GM12878 (cell line): ENCODE results near the gene GABRB2. TPM values are rescaled to one million over a fixed set of nuclear protein-coding genes. Genes with fewer than 3 reads are reported as not detected.

Experiments
- ATAC-seq: fragments of 200-7000 bp; cut with Tn5 transposase; 3 replicates; pipeline ENCODE4 v1.9.1; 2020; ENCODE audit warnings: mild to moderate bottlenecking, moderate library complexity
- BruUV-seq: library from RNA; stranded (reverse); fragments of 400-500 nt; replicated peaks from 2 replicates; lab custom pipeline; 2021; lab: Mats Ljungman, UMichigan
- CTCF ChIA-PET: fragments of 300-600 bp; sonication (Branson Sonifier 250); formaldehyde crosslinking; extraction: SDS; loops from one replicate; lab custom pipeline; 2021; ENCODE audit warnings: inconsistent platforms; lab: Yijun Ruan, JAX
- POLR2A ChIA-PET: fragments of 350-600 bp; formaldehyde crosslinking; extraction: SDS; loops from one replicate; lab custom pipeline; 2021; ENCODE audit warnings: inconsistent platforms; lab: Charles Lee
- RAD21 ChIA-PET: fragments of 300-600 bp; sonication (Branson Sonifier 250); formaldehyde crosslinking; loops from one replicate; lab custom pipeline; 2023; ENCODE audit warnings: antibody characterized with exemption; ENCODE audit not compliant: unreplicated experiment; lab: Charles Lee
- SMC1A ChIA-PET: fragments of 300-600 bp; sonication (Branson Sonifier 250); formaldehyde crosslinking; loops from one replicate; lab custom pipeline; 2023; ENCODE audit not compliant: unreplicated experiment, uncharacterized antibody; lab: Charles Lee
- DNase-seq: peaks from one replicate; pipeline ENCODE4 v3.0.0-alpha.2; 2011; ENCODE audit warnings: low read depth, low spot score
- FAIRE-seq: peaks from 3 replicates; lab custom pipeline; 2011; peaks lifted over from hg19 to GRCh38; lab: Jason Lieb, UNC
- H2AFZ ChIP-seq: 2 replicates; pipeline ENCODE4 v1.6.0; 2011; ENCODE audit warnings: low read depth, low read length, control low read depth; ENCODE audit not compliant: control insufficient read depth
- H3K27ac ChIP-seq: 2 replicates; pipeline ENCODE4 v1.5.1; 2011; ENCODE audit warnings: control low read depth; ENCODE audit not compliant: control insufficient read depth, insufficient read depth
- H3K27me3 ChIP-seq, 2 experiments: replicated peaks in 1 of 2; 2 replicates each; pipeline versions ENCODE4 v1.6.0 to v1.6.1; 2011; ENCODE audit warnings: low read length in 1 of 2; ENCODE audit not compliant: control insufficient read depth in 2 of 2, insufficient read depth in 2 of 2
- H3K36me3 ChIP-seq, 2 experiments: 2 replicates each; pipeline ENCODE4 v1.5.1; 2011; ENCODE audit warnings: low read length in 1 of 2; ENCODE audit not compliant: control insufficient read depth in 2 of 2, insufficient read depth in 2 of 2
- H3K4me1 ChIP-seq: 2 replicates; pipeline ENCODE4 v1.6.1; 2011; ENCODE audit warnings: mild to moderate bottlenecking, low read length, moderate library complexity, mixed read lengths; ENCODE audit not compliant: control insufficient read depth, insufficient read depth
- H3K4me2 ChIP-seq: 2 replicates; pipeline ENCODE4 v1.6.0; 2011; ENCODE audit warnings: control low read depth; ENCODE audit not compliant: control insufficient read depth, insufficient read depth
- H3K4me3 ChIP-seq: fragments of 200-600 bp; sonication (generic); 2 replicates; pipeline ENCODE4 v1.5.1; 2016
- H3K79me2 ChIP-seq: 2 replicates; pipeline ENCODE4 v1.6.0; 2011; ENCODE audit warnings: low read length; ENCODE audit not compliant: control insufficient read depth, insufficient read depth
- H3K9ac ChIP-seq: 2 replicates; pipeline ENCODE4 v1.8.0; 2011; ENCODE audit warnings: low read length, control low read depth, mixed read lengths; ENCODE audit not compliant: control insufficient read depth, insufficient read depth
- H3K9me3 ChIP-seq: replicated peaks from 3 replicates; pipeline ENCODE4 v1.5.1; 2011; ENCODE audit warnings: mild to moderate bottlenecking, low read length; ENCODE audit not compliant: control insufficient read depth, insufficient read depth
- H4K20me1 ChIP-seq: 2 replicates; pipeline ENCODE4 v1.6.0; 2011; ENCODE audit not compliant: control insufficient read depth, insufficient read depth
- BMI1 ChIP-seq: fragments of 450-650 bp; IDR thresholded peaks from 2 replicates; pipeline ENCODE4 v1.6.1; 2016; ENCODE audit warnings: mild to moderate bottlenecking, moderate library complexity, borderline replicate concordance
- CBX5 ChIP-seq: sonication (generic); IDR thresholded peaks from 2 replicates; pipeline ENCODE4 v1.6.1; 2016; ENCODE audit warnings: low read depth, moderate library complexity, mild to moderate bottlenecking, inconsistent platforms
- EGR1 ChIP-seq, 2 experiments: IDR thresholded peaks; 1 replicate in 1 of 2; 2 replicates in 1 of 2; pipeline ENCODE4 v1.6.1; 2011 to 2012; ENCODE audit warnings: low read depth in 2 of 2, low read length in 2 of 2, borderline replicate concordance in 1 of 2, mild to moderate bottlenecking in 1 of 2, moderate library complexity in 1 of 2
- HDGF ChIP-seq: fragments of 450-650 bp; IDR thresholded peaks from 2 replicates; pipeline ENCODE4 v1.6.1; 2016; ENCODE audit warnings: antibody characterized with exemption
- KLF5 ChIP-seq: fragments of 450-650 bp; IDR thresholded peaks from 2 replicates; pipeline ENCODE4 v1.6.1; 2014; ENCODE audit warnings: mild to moderate bottlenecking; ENCODE audit not compliant: partially characterized antibody
- MEF2B ChIP-seq: fragments of 450-650 bp; IDR thresholded peaks from 2 replicates; pipeline ENCODE4 v1.6.1; 2018; ENCODE audit warnings: mild to moderate bottlenecking, moderate library complexity; ENCODE audit not compliant: partially characterized antibody, poor library complexity, severe bottlenecking
- NR2C1 ChIP-seq: fragments of 450-650 bp; IDR thresholded peaks from 2 replicates; pipeline ENCODE4 v1.6.1; 2017; ENCODE audit warnings: antibody characterized with exemption, mild to moderate bottlenecking, moderate library complexity
- NR2C2 ChIP-seq: IDR thresholded peaks from 2 replicates; pipeline ENCODE4 v1.6.1; 2011; ENCODE audit warnings: borderline replicate concordance, low read depth; ENCODE audit not compliant: control insufficient read depth, insufficient read length
- PBX3 ChIP-seq: IDR thresholded peaks from 2 replicates; pipeline ENCODE4 v1.6.1; 2011; ENCODE audit warnings: mild to moderate bottlenecking, low read depth, low read length, moderate library complexity; ENCODE audit not compliant: insufficient replicate concordance
- SIX5 ChIP-seq: IDR thresholded peaks from 2 replicates; pipeline ENCODE4 v1.6.1; 2011; ENCODE audit warnings: mild to moderate bottlenecking, low read depth, low read length, moderate library complexity; ENCODE audit not compliant: severe bottlenecking
- SKIL ChIP-seq: fragments of 450-650 bp; IDR thresholded peaks from 2 replicates; pipeline ENCODE4 v1.6.1; 2017; ENCODE audit warnings: mild to moderate bottlenecking, low read depth, inconsistent platforms; ENCODE audit not compliant: poor library complexity, severe bottlenecking
- SRF ChIP-seq, 2 experiments: IDR thresholded peaks; 2 replicates each; pipeline ENCODE4 v1.6.1; 2011; ENCODE audit warnings: low read depth in 2 of 2, low read length in 2 of 2, mild to moderate bottlenecking in 1 of 2, moderate library complexity in 1 of 2
- ZBED1 ChIP-seq: IDR thresholded peaks from 2 replicates; pipeline ENCODE4 v1.6.1; 2016; ENCODE audit warnings: borderline replicate concordance
- WGBS: methylation state at CpG from one replicate; pipeline ENCODE4 v1.1.6; 2016; ENCODE audit warnings: low lambda C conversion rate; ENCODE audit not compliant: insufficient replicate concordance, insufficient coverage; ENCODE audit errors: missing lambda C conversion rate; 5-methylcytosine and 5-hydroxymethylcytosine counted together
- in situ Hi-C: fragments of 300-500 bp; cut with MboI; formaldehyde crosslinking; loops from 9 replicates; pipeline ENCODE4 v1.14.3; 2018; ENCODE audit warnings: mixed read lengths
- intact Hi-C: fragments of 100-400 bp; cut with micrococcal nuclease; formaldehyde crosslinking; loops from one replicate; pipeline ENCODE4 v1.14.2; 2022; ENCODE audit not compliant: unreplicated experiment
- polyA plus RNA-seq, 11 experiments: library from polyadenylated mRNA; depleted of rRNA in 4 of 11; unstranded in 6 of 11; stranded (reverse) in 5 of 11; fragments of >200 nt; fragmentation: Nextera tagmentation in 4 of 11; fragmentation: Illumina TruSeq in 1 of 11; extraction: Ambion mirVana in 4 of 11; extraction: Trizol in 1 of 11; gene quantifications; 1 replicate in 1 of 11; 2 replicates in 10 of 11; pipeline versions ENCODE4 v1.2.1 to v1.2.3, GENCODE V29; 2011 to 2016; ENCODE audit warnings: inconsistent platforms in 2 of 11, missing spikeins in 2 of 11, low read depth in 1 of 11
- total RNA-seq, 4 experiments: library from RNA; depleted of rRNA in 3 of 4; stranded (reverse); fragments of >200 nt in 3 of 4; fragmentation: Illumina TruSeq in 1 of 4; extraction: Trizol in 1 of 4; gene quantifications; 2 replicates each; pipeline versions ENCODE4 v1.2.1 to v1.2.3, GENCODE V29; 2013 to 2021
- TF ChIP-seq, protein P1 (sequence below): fragments of 450-650 bp; IDR thresholded peaks from 2 replicates; pipeline ENCODE4 v1.6.1; 2017; ENCODE audit warnings: mild to moderate bottlenecking, moderate library complexity

Gene GABRB2
- total and polyA plus RNA-seq, 10 of the 15 experiments (the other 5 are each of a cell fraction or from before 2014, with no cell fraction given): 0.12 to 0.85 (median 0.43) TPM

DNA sequence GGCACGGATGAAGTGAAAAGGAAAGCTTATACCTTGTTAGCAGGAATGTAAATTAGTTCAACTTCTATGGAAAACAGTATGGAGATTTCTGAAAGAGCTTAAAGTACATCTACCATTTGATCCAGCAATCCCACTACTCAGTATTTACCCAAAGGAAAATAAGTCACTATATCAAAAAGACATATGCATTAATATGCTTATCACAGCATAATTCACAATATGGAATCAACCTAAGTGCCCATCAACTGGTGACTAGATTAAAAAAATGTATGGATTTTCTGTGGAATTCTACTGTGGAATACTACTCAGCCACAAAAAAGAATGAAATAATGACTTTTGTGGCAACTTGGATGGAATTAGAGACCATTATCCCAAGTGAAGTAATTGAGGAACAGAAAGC, 279.6 kb downstream of the GABRB2 start:
- Histone ChIP-seq H3K4me3 (no peak overlapping the region), H3K4me1 (no peaks in the 10 kb centered on the region), H3K4me2 (no peak overlapping the region), H2AFZ (no peak overlapping the region), H3K9ac (no peak overlapping the region), H3K36me3 (no peaks in the 10 kb centered on the region), H3K79me2 (no peaks in the 10 kb centered on the region), H3K27ac (no peak overlapping the region), H3K27me3 (no peaks in the 10 kb centered on the region), H4K20me1 (no peaks in the 10 kb centered on the region), H3K9me3 (no peaks in the 10 kb centered on the region)
- intact Hi-C loops (no loop called here), in situ Hi-C loops (no loop called here)
- SMC1A ChIA-PET: no interaction called here
- ATAC-seq: no peak
- no TSS peak for BruUV-seq
- no peak for DNase-seq
- POLR2A ChIA-PET: no interaction called here
- TF ChIP-seq ZBED1 (no peak), CBX5 (no peak), SKIL (no peak), KLF5 (no peak), HDGF (no peak), SIX5 (no peak), NR2C2 (no peak), EGR1 (IDR thresholded peaks at IDR 0.05; ENCODE audit: borderline replicate concordance in 1 of 2, low read depth in 2 of 2, low read length in 2 of 2) (no peak), BMI1 (no peak), SRF (IDR thresholded peaks at IDR 0.05; ENCODE audit: low read depth in 2 of 2, low read length in 2 of 2) (no peak), PBX3 (no peak), NR2C1 (no peak), MEF2B (no peak)
- TF ChIP-seq, protein P1, sequence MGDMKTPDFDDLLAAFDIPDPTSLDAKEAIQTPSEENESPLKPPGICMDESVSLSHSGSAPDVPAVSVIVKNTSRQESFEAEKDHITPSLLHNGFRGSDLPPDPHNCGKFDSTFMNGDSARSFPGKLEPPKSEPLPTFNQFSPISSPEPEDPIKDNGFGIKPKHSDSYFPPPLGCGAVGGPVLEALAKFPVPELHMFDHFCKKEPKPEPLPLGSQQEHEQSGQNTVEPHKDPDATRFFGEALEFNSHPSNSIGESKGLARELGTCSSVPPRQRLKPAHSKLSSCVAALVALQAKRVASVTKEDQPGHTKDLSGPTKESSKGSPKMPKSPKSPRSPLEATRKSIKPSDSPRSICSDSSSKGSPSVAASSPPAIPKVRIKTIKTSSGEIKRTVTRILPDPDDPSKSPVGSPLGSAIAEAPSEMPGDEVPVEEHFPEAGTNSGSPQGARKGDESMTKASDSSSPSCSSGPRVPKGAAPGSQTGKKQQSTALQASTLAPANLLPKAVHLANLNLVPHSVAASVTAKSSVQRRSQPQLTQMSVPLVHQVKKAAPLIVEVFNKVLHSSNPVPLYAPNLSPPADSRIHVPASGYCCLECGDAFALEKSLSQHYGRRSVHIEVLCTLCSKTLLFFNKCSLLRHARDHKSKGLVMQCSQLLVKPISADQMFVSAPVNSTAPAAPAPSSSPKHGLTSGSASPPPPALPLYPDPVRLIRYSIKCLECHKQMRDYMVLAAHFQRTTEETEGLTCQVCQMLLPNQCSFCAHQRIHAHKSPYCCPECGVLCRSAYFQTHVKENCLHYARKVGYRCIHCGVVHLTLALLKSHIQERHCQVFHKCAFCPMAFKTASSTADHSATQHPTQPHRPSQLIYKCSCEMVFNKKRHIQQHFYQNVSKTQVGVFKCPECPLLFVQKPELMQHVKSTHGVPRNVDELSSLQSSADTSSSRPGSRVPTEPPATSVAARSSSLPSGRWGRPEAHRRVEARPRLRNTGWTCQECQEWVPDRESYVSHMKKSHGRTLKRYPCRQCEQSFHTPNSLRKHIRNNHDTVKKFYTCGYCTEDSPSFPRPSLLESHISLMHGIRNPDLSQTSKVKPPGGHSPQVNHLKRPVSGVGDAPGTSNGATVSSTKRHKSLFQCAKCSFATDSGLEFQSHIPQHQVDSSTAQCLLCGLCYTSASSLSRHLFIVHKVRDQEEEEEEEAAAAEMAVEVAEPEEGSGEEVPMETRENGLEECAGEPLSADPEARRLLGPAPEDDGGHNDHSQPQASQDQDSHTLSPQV: no peak
- WGBS: 91% methylated on average over 1 of the region's 1 CpG
- no peak for FAIRE-seq
- CTCF ChIA-PET: no interaction called here
- RAD21 ChIA-PET: no interaction called here
